IPS-11a (cell line): ENCODE measurements around the gene SLC39A5.
"Not testable (repeated sequence)": the region's sequence is repeated elsewhere in the genome, so short reads cannot be mapped to it uniquely, and the experiment has no call there.

ENCODE experiments used
- H3K4me3 ChIP-seq: one replicate; pipeline ENCODE4 v1.5.1; 2013; ENCODE audit warnings: low read depth, low read length, control low read depth

Gene SLC39A5

DNA sequence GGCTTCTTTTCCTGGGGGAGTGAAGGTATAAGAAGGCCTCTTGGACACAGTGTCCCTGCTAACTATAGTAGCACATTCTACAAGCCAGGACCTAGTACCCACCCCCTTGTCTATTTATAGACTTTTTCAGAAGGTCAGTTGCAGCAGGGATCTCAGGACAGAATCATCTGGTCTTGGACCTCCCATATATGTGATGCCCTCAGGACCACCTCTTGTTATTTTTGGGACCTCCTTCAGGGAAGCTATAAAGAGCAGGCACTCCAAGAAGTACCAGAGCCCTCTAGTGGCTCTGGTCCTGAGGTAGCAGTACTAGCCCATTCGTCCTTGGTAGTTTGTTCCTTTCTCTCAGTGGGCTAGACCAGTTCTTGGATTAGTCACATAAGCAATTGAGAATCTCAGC, 41.2 kb downstream of the SLC39A5 start:
- H3K4me3 ChIP-seq: no peak overlapping the region

DNA sequence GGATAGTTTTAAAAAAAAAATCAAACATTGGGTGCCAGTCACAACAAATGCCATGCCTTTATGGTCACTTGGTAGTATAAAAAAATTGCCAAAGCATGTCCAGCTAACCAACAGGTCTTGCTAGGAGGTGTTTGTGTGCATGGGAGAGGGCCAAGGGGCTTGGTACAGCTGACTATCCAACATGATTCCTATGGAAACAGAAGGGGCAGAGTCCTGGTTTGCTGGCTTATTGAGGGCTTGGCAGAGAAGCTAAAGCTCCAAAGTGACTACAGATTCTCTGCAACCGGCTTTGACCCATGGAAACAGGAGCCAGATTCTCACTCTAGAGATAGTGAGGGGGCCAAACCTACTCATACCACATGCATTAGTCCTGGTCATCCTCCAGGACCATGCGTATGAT, 42.6 kb downstream of the SLC39A5 start:
- H3K4me3 ChIP-seq: not testable (repeated sequence)

DNA sequence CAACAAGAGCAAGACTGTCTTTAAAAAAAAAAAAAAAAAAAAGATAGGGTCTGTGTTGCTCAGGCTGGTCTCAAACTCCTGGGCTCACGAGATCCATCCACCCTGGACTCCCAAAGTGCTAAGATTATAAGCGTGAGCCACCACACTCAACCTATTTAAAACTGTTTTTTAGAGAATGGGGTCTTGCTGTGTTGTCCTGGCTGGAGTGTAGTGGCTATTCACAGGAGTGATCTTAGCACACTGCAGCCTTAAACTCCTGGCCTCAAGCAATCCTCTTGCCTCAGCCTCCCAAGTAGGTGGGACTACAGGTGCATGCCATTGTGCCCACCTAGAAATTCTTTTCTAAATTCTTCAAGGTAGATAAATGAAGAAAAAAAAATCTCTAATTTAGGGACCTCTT, 44.4 kb downstream of the SLC39A5 start:
- no peak overlapping the region for H3K4me3 ChIP-seq

DNA sequence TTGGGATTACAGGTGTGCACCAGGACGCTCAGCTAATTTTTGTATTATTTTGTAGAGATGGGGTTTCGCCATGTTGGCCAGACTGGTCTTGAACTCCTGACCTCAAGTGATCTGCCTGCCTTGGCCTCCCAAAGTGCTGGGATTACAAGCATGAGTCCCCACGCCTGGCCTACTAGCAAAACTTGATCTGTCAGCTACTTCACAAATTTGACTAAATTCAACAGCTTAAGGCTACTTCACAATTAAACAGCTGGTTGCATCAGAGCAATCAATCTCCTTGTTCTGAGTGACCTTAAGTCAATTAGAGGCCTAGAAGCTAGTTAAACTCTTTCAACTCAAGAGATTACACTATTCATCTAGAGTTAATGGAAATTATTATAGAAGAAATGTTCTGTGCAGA, 49.1 kb downstream of the SLC39A5 start:
- H3K4me3 ChIP-seq: no peak overlapping the region

DNA sequence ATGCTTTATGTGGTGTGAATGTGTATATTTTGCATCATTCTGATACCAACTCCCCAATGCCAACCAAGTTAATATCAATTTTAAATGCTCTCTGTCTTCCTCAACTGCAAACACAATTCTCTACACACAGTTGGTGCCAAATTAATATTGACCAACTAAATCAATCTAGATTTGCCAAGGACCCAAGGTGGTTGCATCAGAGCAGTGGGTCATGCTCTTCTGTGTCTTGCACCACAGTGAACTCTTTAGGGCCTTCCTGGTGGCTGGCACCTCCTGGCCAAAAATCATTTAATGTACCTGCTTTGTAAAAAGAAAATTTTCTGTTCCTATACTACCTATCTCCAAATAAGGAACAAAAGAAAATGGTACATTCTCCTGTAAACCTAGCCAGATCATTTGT, 51.0 kb downstream of the SLC39A5 start:
- no peak overlapping the region for H3K4me3 ChIP-seq

DNA sequence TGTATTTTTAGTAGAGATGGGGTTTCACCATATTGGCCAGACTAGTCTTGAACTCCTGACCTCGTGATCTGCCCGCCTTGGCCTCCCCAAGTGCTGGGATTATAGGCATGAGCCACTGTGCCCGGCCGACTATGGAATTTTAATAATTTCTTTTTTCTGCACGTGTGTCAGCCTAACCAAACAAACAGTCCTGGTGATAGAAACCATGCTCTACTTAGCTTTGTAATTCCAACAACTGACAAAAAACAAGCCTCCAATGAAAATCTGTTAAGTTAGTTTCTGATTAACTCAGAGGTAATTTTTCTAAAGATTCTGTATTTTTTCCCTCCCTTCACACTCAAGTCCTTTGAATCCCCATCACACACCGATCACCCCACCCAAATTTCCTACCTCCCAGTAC, 52.2 kb downstream of the SLC39A5 start:
- H3K4me3 ChIP-seq: no peak overlapping the region

DNA sequence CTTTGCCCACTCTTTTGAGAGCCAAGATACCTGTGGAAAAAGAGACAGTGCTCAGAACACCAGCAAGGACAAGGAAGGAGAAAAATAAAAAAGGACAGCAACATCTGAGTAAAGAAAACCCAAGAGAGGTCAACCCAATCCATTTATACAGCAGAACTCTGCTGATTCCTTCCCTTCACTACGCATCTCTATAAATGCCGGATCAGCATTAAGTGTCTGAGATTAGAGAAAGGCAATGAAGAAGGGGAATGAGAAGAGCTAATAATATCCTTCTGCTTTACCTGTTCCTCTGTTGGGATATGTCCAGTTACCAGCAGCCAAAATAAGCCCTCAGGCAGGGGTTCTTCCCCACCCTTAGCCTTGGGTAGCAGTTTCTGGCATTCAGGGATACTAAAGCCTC, 52.7 kb downstream of the SLC39A5 start:
- H3K4me3 ChIP-seq: no peak overlapping the region

DNA sequence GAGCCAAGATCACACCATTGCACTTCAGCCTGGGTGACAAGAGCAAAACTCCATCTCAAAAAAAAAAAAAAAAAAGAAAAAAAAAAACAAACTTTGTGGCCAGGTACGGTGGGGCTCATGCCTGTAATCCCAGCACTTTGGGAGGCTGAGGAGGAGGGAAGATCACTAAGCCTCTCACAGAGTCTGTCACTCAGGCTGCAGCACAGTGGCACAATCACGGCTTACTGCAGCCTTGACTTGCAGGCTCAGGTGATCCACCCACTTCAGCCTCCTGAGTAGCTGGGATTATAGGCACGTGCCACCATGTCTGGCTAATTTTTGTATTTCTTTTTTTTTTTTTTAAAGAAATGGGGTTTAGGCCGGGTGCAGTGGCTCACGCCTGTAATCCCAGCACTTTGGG, 54.4 kb downstream of the SLC39A5 start:
- not testable (repeated sequence) for H3K4me3 ChIP-seq

DNA sequence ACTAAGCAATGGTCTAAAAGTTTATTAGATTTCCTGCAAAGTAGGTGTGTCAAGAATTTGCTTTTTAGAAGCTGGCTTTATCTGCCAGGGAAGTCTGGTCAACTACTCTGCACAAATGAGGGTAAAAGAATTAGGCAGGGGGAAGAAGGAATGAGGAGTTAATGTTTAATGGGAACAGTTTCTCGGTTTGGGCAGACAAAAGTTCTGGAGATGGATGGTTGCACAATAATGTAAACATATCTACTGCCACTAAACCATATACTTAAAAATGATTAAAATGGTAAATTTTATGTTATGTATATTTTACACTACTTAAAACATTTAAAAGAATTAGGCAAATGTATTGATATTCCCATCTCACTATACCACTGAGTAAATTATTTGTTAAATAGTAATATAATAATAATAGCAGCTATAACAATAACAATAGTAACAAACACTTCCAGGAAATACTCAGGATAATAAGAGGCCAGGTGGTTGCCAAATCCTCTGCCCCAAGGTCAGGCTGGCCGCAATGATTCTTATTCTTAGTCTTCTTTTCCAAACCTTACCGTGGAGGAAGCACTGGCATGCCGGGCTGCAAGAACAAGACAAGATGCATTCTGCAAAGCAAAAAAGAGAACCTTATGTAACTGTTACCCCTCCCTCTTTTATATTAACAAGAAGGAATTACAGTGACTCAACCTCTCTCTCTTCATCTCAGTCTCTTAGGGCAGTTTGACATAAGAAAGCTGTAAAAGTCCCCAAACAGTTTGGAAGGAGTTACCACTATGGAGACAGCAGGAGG, 56.4 kb downstream of the SLC39A5 start:
- H3K4me3 ChIP-seq: no peak overlapping the region
